Erythroblast (primary cell): Measurements from ENCODE around the gene SETD5.

ENCODE experiments used
- GATA1 ChIP-seq: IDR thresholded peaks from 2 replicates; pipeline ENCODE4 v1.6.1; 2011; ENCODE audit warnings: low read depth, mild to moderate bottlenecking, control low read depth, low read length, moderate library complexity
- POLR2A ChIP-seq: IDR thresholded peaks from 2 replicates; pipeline ENCODE4 v1.6.1; 2011; ENCODE audit warnings: mild to moderate bottlenecking, low read length

DNA sequence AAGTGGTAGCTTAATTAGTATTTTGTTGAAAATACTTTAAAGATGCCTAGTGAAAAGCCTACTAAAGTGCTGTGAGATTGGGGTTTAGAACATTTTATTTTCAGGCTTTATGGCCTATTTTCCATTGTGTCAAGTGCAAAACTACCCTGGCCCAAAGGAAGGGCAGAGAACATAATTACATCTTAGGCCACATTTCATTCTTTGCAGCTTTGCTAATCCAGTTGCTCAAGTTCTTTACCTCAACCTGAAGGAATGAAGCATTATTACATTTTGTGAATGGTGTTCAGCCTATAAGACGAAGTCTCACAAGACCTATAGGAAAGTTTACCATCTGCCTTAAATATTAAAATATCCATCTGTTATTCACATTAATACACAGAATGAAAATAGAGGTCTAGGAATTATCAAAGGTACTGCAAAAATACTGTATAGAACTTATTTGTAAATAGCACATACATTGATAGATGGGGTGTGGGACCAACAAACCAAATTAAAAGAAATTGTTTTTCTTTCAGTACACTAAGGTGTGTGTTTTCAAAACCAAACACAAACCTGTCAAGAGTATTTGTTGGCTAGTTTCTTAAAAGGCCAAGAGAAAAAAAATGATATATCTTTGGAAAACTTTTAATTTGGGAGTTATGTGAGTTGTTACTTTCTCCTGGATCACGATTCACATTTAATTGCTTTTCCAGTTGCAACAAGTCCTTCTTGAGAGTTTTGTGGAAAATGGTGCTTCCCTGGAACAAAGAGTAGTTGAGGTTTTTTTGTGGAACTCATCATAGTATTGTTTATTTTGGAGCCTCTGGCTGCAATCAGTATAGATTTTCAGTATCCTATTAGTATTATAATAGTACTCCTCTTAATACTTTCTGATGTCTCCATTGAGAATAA, 12.0 kb upstream of the SETD5 start:
- TF ChIP-seq POLR2A, result no peak
- TF ChIP-seq GATA1, result no peak
